ENCODE measurements around the gene CSMD2. TPM values are rescaled to one million over a fixed set of nuclear protein-coding genes. Genes with fewer than 3 reads are reported as not detected.

CSMD2 gene
- total RNA-seq, 2 experiments from 2014 or later = not detected

Other genes starting within 250 kb of the CSMD2 start
- gene C1orf94, start 11.7 kb upstream of the CSMD2 start, total RNA-seq = not detected

Data from activated CD8-positive, alpha-beta memory T cell treated with anti-CD3 and anti-CD28 coated beads for 36 hours (primary cell).